ENCODE measurements around the gene SPNS1. TPM values are rescaled to one million over a fixed set of nuclear protein-coding genes. Genes with fewer than 3 reads are reported as not detected.
"Not testable (repeated sequence)": the region's sequence is repeated elsewhere in the genome, so short reads cannot be mapped to it uniquely, and the experiment has no call there.

Gene SPNS1
- total and polyA plus RNA-seq, 2 experiments from 2014 or later, result 42.8 to 140 TPM

DNA sequence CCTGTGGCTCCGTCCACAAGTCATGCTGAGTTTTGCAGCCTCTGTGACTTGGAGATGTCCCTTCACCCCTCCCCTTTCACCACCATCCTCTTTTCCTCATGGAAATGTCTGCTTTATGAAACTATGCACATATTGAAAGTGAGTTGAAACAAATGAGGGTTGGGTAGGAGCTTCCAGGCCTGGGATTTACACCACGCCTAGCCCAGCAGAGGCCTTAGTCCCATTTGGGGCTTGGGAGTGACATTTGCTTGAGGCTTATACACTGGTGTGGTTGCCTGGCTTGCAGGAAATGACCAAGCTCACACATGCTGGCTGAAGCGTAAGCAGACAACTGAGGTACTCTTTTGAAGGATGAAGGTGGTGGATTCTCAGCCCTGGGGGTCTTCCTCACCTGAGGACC, 10.5 kb upstream of the SPNS1 start:
- no peak overlapping the region for H3K27ac ChIP-seq
- H3K9me3 ChIP-seq (ENCODE audit: low read depth), result no peaks in the 10 kb centered on the region
- H3K4me2 ChIP-seq, result no peak overlapping the region
- H3K4me1 ChIP-seq (ENCODE audit: insufficient read depth), result no peaks in the 10 kb centered on the region
- H3K4me3 ChIP-seq, result no peak overlapping the region
- 93% methylated on average over 3 of the region's 3 CpGs for WGBS (ENCODE audit: low lambda C conversion rate, missing lambda C conversion rate)
- H3K36me3 ChIP-seq (replicated peaks; ENCODE audit: insufficient read depth, low read depth), result no peaks in the 10 kb centered on the region
- DNase-seq (ENCODE audit: low spot score), result no peak
- H2AFZ ChIP-seq, result no peak overlapping the region
- H4K20me1 ChIP-seq (ENCODE audit: insufficient read depth, poor library complexity, severe bottlenecking), result no peaks in the 10 kb centered on the region
- no peaks in the 10 kb centered on the region for H3K27me3 ChIP-seq
- H3K9me2 ChIP-seq (replicated peaks; ENCODE audit: insufficient read depth), result no peaks in the 10 kb centered on the region
- H3K79me2 ChIP-seq, result no peaks in the 10 kb centered on the region
- TF ChIP-seq, protein P1, sequence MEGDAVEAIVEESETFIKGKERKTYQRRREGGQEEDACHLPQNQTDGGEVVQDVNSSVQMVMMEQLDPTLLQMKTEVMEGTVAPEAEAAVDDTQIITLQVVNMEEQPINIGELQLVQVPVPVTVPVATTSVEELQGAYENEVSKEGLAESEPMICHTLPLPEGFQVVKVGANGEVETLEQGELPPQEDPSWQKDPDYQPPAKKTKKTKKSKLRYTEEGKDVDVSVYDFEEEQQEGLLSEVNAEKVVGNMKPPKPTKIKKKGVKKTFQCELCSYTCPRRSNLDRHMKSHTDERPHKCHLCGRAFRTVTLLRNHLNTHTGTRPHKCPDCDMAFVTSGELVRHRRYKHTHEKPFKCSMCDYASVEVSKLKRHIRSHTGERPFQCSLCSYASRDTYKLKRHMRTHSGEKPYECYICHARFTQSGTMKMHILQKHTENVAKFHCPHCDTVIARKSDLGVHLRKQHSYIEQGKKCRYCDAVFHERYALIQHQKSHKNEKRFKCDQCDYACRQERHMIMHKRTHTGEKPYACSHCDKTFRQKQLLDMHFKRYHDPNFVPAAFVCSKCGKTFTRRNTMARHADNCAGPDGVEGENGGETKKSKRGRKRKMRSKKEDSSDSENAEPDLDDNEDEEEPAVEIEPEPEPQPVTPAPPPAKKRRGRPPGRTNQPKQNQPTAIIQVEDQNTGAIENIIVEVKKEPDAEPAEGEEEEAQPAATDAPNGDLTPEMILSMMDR (IDR thresholded peaks at IDR 0.05; ENCODE audit: poor library complexity), result no peak
- TF ChIP-seq EZH2phosphoT487 (IDR thresholded peaks at IDR 0.05; ENCODE audit: low read depth, severe bottlenecking, unreplicated experiment), result no peak
- TF ChIP-seq EZH2 (IDR thresholded peaks at IDR 0.05; ENCODE audit: borderline replicate concordance), result no peak

DNA sequence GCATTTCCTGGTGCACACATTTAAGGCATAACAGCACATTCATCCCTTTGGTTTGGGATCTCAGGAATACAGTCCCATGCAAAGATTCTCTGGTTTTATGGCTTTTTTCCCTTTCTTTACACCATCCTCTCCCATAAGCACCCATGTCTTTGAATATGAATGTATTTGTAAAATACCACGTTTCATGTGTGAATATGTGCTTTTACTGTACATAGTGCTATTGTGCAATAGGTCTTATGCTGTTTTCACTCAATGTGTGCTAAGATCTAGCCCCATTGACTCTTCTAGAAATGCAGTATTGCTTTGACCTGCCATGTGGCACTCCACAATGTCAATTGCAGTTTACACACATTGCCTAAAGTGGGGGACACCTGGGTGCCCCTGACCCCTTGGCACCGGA, 10.1 kb upstream of the SPNS1 start:
- WGBS (ENCODE audit: low lambda C conversion rate, missing lambda C conversion rate), result 97% methylated on average over 2 of the region's 2 CpGs

DNA sequence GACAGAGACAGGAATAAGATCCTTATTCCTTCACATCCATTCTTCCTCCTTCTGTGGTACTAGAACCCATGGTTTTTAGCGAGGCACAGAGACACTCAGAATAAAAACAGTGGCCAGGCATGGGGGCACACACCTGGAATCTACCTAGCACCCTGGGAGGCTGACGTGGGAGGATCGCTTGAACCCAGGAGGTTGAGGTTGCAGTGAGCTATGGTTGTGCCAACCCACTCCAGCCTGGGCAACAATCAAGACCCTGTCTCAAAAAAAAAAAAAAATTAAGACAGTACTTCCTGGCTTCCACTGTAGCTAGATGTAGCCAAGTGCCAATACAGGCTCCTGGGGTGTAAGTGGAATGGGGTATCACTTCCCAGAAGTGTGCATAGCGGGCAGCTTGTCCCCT, 7.4 kb upstream of the SPNS1 start:
- no peak overlapping the region for H2AFZ ChIP-seq
- H3K9me2 ChIP-seq (replicated peaks; ENCODE audit: insufficient read depth), result no peaks in the 10 kb centered on the region
- no peak overlapping the region for H3K4me3 ChIP-seq
- no peak overlapping the region for H3K27ac ChIP-seq
- H3K36me3 ChIP-seq (replicated peaks; ENCODE audit: insufficient read depth, low read depth), result no peaks in the 10 kb centered on the region
- H3K4me2 ChIP-seq, result no peak overlapping the region
- 95% methylated on average over 4 of the region's 4 CpGs for WGBS (ENCODE audit: low lambda C conversion rate, missing lambda C conversion rate)
- no peaks in the 10 kb centered on the region for H4K20me1 ChIP-seq (ENCODE audit: insufficient read depth, poor library complexity, severe bottlenecking)
- TF ChIP-seq EZH2phosphoT487 (IDR thresholded peaks at IDR 0.05; ENCODE audit: low read depth, severe bottlenecking, unreplicated experiment), result no peak
- TF ChIP-seq EZH2 (IDR thresholded peaks at IDR 0.05; ENCODE audit: borderline replicate concordance), result no peak
- TF ChIP-seq, protein P1 (IDR thresholded peaks at IDR 0.05; ENCODE audit: poor library complexity), result no peak
- H3K79me2 ChIP-seq, result no peaks in the 10 kb centered on the region
- no peaks in the 10 kb centered on the region for H3K9me3 ChIP-seq (ENCODE audit: low read depth)
- DNase-seq (ENCODE audit: low spot score), result no peak
- H3K27me3 ChIP-seq, result no peaks in the 10 kb centered on the region
- H3K4me1 ChIP-seq (ENCODE audit: insufficient read depth), result no peaks in the 10 kb centered on the region

More for the DNA sequence above, 10.1 kb upstream of the SPNS1 start:
- Histone ChIP-seq H2AFZ (no peak overlapping the region), H4K20me1 (ENCODE audit: insufficient read depth, poor library complexity, severe bottlenecking) (no peaks in the 10 kb centered on the region), H3K4me2 (no peak overlapping the region), H3K27me3 (no peaks in the 10 kb centered on the region), H3K27ac (no peak overlapping the region), H3K4me1 (ENCODE audit: insufficient read depth) (no peaks in the 10 kb centered on the region), H3K79me2 (no peaks in the 10 kb centered on the region), H3K9me2 (replicated peaks; ENCODE audit: insufficient read depth) (no peaks in the 10 kb centered on the region), H3K9me3 (ENCODE audit: low read depth) (no peaks in the 10 kb centered on the region), H3K4me3 (no peak overlapping the region), H3K36me3 (replicated peaks; ENCODE audit: insufficient read depth, low read depth) (no peaks in the 10 kb centered on the region)
- TF ChIP-seq EZH2phosphoT487 (IDR thresholded peaks at IDR 0.05; ENCODE audit: low read depth, severe bottlenecking, unreplicated experiment) (no peak), EZH2 (IDR thresholded peaks at IDR 0.05; ENCODE audit: borderline replicate concordance) (no peak)
- DNase-seq (ENCODE audit: low spot score), result no peak

DNA sequence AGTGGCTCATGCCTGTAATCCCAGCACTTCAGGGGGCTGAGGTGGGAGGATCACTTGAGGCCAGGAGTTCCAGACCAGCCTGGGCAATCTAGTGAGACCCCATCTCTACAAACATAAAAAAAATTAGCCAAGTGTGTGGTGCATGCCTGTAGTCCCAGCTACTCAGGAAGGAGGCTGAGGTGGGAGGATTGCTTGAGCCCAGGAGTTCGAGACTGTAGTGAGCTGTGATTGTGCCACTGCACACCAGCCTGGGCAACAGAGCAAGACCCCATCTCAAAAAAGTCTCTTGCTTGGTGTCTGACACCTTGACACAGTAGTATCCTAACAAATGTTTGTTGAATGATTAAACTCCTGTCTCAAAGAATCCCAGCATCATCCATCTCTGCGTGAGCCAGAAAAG, 4.9 kb upstream of the SPNS1 start:
- H3K27ac ChIP-seq; H2AFZ ChIP-seq; DNase-seq (ENCODE audit: low spot score); H3K9me2 ChIP-seq (replicated peaks; ENCODE audit: insufficient read depth); H4K20me1 ChIP-seq (ENCODE audit: insufficient read depth, poor library complexity, severe bottlenecking); H3K4me2 ChIP-seq; H3K4me3 ChIP-seq; H3K36me3 ChIP-seq (replicated peaks; ENCODE audit: insufficient read depth, low read depth); H3K27me3 ChIP-seq; H3K9me3 ChIP-seq (ENCODE audit: low read depth); H3K4me1 ChIP-seq (ENCODE audit: insufficient read depth); H3K79me2 ChIP-seq: not testable (repeated sequence)
- WGBS (ENCODE audit: low lambda C conversion rate, missing lambda C conversion rate), result 88% methylated on average over 2 of the region's 2 CpGs

All from hepatocyte (in vitro differentiated cells).